Lower leg skin (tissue), 4 donors: Measurements from ENCODE around the gene FRS3. TPM values are rescaled to one million over a fixed set of nuclear protein-coding genes. Genes with fewer than 3 reads are reported as not detected.

Source experiments
- DNase-seq, 2 donors: peaks; one replicate each; pipeline ENCODE4 v3.0.0-alpha.2; 2019; ENCODE audit warnings: low spot score in 2 of 2
- H3K4me3 ChIP-seq: fragments of 200-600 bp; sonication (generic); 2 replicates; pipeline ENCODE4 v1.5.1; 2017; ENCODE audit warnings: mild to moderate bottlenecking, low read depth; ENCODE audit not compliant: poor library complexity, severe bottlenecking
- POLR2A ChIP-seq, 2 donors: fragments of 450-650 bp; IDR thresholded peaks; one replicate each; pipeline ENCODE4 v1.6.1; 2016 to 2017; ENCODE audit warnings: antibody characterized with exemption in 2 of 2, mild to moderate bottlenecking in 1 of 2, moderate library complexity in 1 of 2
- WGBS, 2 donors: methylation state at CpG; one replicate each; pipeline ENCODE4 v1.1.5; 2018; 5-methylcytosine and 5-hydroxymethylcytosine counted together
- intact Hi-C: fragments of 100-400 bp; cut with DNase I; formaldehyde crosslinking; loops from one replicate; pipeline ENCODE4 v1.15.0; 2023; ENCODE audit warnings: low total_unique reads
- total RNA-seq, 4 donors: library from RNA; depleted of rRNA; stranded (reverse); fragments of >200 nt; gene quantifications; one replicate each; pipeline ENCODE4 v1.1.0, GENCODE V29; 2016
- TF ChIP-seq, protein P1 (sequence below), 3 donors: fragments of 450-650 bp; IDR thresholded peaks; one replicate each; pipeline ENCODE4 v1.5.1; 2016; ENCODE audit warnings: antibody characterized with exemption in 3 of 3, mild to moderate bottlenecking in 3 of 3, moderate library complexity in 2 of 3

The FRS3 gene
- total RNA-seq, 4 donors from 2014 or later, result 0.79 to 4.2 (median 2.4) TPM

DNA sequence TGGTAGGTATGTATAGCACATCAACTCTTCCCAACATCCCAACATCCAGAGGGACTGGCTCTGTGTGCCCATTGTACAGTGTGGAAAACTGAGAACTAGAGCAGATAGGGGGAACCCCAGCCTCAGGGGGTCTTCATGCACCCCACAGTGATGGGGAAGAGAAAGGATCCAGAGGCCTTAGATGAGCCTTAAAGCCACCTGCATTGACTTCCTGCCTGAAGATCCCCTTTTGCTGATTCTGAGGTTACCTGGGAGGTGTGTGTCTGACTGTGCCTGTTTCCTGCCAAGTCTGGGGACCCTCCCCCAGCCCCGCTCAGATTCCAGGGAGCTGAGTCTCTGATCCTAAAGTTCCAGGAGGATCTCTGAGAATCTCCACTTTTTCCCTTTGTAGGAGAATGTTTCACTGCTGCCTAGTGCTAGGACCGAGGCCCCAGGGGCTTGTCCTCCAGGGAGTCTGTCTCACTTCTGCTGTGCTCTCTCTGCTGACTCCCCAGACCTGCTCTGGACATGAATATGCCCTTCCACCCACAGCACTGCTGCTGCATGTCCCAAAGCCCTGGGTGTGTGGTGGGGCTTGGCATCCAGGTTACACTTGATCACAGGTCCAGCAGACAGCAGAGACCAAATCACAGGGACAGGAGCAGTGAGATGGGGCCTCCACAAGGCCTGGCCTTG, 19.7 kb downstream of the FRS3 start:
- WGBS, 2 donors, result 82 to 100% methylated on average over 2 of the region's 2 CpGs
- DNase-seq, result no peak
- no peak overlapping the region for H3K4me3 ChIP-seq
- no peak for TF ChIP-seq POLR2A (IDR thresholded peaks at IDR 0.05)
- TF ChIP-seq, protein P1, sequence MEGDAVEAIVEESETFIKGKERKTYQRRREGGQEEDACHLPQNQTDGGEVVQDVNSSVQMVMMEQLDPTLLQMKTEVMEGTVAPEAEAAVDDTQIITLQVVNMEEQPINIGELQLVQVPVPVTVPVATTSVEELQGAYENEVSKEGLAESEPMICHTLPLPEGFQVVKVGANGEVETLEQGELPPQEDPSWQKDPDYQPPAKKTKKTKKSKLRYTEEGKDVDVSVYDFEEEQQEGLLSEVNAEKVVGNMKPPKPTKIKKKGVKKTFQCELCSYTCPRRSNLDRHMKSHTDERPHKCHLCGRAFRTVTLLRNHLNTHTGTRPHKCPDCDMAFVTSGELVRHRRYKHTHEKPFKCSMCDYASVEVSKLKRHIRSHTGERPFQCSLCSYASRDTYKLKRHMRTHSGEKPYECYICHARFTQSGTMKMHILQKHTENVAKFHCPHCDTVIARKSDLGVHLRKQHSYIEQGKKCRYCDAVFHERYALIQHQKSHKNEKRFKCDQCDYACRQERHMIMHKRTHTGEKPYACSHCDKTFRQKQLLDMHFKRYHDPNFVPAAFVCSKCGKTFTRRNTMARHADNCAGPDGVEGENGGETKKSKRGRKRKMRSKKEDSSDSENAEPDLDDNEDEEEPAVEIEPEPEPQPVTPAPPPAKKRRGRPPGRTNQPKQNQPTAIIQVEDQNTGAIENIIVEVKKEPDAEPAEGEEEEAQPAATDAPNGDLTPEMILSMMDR (IDR thresholded peaks at IDR 0.05), result no peak
- intact Hi-C loops, result no loop called here

DNA sequence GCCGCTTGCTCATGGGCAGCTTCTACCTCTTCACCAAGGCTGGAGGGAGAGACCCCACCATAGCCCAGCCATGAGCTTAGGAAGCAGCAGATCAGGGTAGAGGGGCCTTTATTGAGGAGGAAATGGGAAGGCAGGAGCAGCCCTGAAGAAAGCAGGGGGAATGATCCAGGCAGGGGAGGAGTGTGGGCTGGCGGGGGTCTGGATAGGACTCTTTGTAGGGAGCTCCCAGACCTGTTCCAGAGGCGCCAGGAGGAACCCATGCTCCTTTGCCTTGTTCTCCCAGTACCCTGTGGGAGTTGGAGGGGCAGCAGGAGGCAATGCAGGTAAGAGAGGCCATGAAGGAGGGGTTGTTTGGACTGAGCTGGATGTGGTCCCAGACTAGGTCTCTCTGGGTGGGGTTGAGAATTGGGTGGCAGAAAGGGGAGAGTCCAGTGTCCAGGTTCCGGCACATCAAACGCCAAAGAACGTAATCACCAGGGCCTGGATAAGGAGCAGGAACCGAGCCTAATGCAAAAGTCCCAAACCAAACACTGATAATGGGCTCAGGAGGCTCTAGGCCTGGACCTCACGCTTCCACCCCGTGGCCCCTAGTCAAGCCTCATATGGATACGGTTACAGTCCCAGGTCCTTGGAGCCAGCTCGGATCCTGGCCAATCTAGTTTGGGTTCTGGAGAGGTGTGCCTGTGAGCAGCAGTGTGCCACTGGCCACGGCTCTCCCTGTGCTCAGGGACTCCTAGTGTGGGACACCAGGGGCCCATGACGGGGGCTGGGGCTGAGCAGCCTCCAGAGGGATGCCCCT, 20.4 kb downstream of the FRS3 start:
- no peak for TF ChIP-seq POLR2A (IDR thresholded peaks at IDR 0.05)
- TF ChIP-seq, protein P1 (IDR thresholded peaks at IDR 0.05), result no peak
- no peak for DNase-seq
- 83 to 94% methylated on average over 12 to 13 of the region's 13 CpGs for WGBS, 2 donors
- H3K4me3 ChIP-seq, result no peak overlapping the region
- intact Hi-C loops, result no loop called here

DNA sequence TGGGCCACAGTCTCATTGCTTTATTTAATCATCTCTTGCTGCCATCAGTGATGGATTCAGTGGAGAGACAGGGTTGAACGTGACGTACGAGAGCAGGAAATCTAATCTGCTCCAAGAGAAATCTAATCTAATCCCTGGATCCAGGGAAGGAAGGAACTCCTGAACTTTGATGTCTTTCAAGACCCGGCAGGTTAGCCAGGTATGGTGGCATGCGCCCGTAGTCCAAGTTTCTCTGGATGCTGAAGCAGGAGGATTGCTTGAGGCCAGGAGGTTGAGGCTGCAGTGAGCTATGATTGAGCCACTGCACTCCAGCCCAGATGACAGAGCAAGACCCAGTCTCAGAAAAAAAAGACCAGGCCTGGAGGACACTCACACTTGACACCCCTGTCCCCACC, 21.1 kb downstream of the FRS3 start:
- WGBS, 2 donors, result 85 to 95% methylated on average over 6 of the region's 6 CpGs
- DNase-seq, result no peak
- TF ChIP-seq, protein P1 (IDR thresholded peaks at IDR 0.05), result no peak
- no peak for TF ChIP-seq POLR2A (IDR thresholded peaks at IDR 0.05)
- H3K4me3 ChIP-seq, result no peak overlapping the region
- intact Hi-C loops, result no loop called here

DNA sequence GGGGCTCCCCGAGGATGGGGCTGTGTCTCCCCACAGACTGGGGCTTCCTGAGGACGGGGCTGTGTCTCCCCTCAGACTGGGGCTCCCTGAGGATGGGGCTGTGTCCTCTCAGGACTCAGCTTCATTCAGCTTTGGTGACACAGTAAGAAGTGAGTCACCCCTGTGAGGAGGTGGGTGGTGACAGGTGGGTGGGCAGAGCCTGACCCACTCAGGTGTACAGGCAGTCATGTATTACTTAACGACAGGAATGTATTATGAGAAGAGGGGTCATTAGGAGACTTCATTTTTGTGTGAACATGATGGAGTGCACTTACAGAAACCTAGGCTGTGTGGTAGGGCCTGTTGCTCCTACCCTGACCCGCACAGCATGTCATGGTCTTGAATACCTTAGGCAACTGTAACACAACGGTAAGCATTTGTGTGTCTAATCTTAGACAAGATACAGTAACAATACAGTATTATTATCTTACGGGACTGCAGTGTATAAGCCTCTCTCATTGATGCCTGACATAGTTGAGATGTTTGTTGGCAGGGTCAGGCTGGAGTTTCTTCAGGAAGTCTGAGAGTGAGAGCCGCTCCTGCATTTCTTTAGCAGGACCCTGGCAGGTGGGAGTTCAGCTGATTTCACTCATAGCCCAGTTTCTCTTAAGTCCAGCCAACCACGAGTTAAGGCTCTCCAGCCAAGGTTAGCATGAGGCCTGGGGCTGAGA, 21.6 kb downstream of the FRS3 start:
- intact Hi-C loops, result no loop called here
- no peak for DNase-seq
- H3K4me3 ChIP-seq, result no peak overlapping the region
- 77 to 90% methylated on average over 6 to 8 of the region's 8 CpGs for WGBS, 2 donors
- TF ChIP-seq POLR2A (IDR thresholded peaks at IDR 0.05), result no peak
- TF ChIP-seq, protein P1 (IDR thresholded peaks at IDR 0.05), result no peak

DNA sequence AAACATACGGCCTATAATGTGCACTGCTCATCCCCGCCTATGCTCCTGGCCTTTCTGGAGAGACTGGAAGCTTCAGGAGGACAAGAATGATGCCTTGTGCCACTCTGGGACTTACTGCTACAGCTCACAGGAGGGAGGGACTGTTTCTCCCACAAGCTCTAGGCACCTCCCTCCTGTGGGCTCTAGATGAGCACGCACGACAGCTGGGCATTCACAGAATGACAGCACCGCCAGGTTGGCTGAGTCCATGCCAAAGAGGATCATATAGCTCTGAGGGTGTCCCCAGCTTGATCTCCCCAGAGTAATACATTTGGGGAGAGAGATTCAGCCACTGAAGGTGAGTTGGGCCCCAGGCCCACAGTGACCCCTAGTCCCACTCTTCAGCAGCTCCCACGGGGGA, 22.4 kb downstream of the FRS3 start:
- intact Hi-C loops, result no loop called here
- 88 to 92% methylated on average over 6 of the region's 6 CpGs for WGBS, 2 donors
- TF ChIP-seq POLR2A (IDR thresholded peaks at IDR 0.05), result no peak
- TF ChIP-seq, protein P1 (IDR thresholded peaks at IDR 0.05), result no peak
- no peak for DNase-seq
- H3K4me3 ChIP-seq, result no peak overlapping the region
